Limb (tissue), 2 donors: Measurements from ENCODE around the gene PGAM1.
A peak's percentile ranks its signal among the peaks of the same experiment; 100 is the strongest.
"Not testable (repeated sequence)": the region's sequence is repeated elsewhere in the genome, so short reads cannot be mapped to it uniquely, and the experiment has no call there.

ENCODE experiments used
- DNase-seq, 2 donors: peaks; one replicate each; pipeline ENCODE4 v3.0.0-alpha.2; 2016; ENCODE audit errors: extremely low spot score in 2 of 2

The PGAM1 gene

DNA sequence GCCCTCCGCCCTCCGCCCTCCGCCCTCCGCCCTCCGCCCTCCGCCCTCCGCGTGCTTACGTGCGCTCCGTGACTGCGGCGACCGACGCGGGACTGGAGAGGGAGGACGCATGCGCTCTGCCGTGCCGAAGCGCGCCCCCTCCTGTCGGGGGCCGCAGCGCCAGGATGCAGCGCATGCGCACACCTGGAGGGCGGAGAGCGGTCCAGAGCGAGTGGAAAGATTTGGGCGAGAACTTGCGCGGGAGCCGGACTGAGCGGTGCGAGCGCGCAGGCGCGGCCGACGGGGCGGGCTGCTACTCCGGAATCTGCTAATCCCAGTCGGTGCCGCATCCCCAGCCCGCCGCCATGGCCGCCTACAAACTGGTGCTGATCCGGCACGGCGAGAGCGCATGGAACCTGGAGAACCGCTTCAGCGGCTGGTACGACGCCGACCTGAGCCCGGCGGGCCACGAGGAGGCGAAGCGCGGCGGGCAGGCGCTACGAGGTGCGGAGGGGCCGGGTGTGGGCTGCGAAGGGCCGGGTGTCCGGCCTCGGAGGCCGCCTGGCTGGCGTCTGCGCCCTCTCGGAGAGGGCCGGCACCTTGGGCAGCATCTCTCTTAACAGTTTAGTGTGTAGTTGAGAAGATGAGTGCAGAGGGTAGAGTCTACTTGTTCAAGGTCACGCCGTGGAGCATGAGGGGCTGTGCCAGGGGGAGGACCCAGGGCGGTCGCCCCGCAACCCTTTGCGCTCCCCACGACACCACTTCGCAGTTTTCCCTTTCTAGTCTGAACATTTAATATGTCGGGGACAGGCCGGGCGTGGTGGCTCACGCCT, at the start of gene PGAM1:
Gene PGAM1 (plus strand): TSS at position 228 of the 812 bp plus-strand sequence. CDS start 117 bp downstream, at position 345.
- peak; percentile 97 to 98 for DNase-seq

DNA sequence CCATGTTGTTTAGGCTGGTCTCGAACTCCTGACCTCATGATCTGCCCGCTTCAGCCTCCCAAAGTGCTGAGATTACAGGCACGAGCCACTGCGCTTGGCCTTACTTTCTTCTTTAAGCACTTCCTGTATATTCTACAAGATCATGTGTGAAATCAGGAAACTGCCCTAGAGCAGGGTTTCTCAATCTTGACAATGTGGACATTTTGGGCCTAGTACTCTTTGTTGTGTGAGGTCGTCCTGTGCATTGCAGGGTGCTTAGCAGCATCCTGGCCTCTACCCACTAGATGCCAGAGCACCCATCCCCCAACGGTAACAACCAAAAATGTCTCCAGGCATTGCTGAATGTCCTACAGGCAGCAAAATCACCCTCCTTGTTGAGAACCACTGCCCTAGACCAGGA, 49.6 kb upstream of the PGAM1 start:
- no peak for DNase-seq

DNA sequence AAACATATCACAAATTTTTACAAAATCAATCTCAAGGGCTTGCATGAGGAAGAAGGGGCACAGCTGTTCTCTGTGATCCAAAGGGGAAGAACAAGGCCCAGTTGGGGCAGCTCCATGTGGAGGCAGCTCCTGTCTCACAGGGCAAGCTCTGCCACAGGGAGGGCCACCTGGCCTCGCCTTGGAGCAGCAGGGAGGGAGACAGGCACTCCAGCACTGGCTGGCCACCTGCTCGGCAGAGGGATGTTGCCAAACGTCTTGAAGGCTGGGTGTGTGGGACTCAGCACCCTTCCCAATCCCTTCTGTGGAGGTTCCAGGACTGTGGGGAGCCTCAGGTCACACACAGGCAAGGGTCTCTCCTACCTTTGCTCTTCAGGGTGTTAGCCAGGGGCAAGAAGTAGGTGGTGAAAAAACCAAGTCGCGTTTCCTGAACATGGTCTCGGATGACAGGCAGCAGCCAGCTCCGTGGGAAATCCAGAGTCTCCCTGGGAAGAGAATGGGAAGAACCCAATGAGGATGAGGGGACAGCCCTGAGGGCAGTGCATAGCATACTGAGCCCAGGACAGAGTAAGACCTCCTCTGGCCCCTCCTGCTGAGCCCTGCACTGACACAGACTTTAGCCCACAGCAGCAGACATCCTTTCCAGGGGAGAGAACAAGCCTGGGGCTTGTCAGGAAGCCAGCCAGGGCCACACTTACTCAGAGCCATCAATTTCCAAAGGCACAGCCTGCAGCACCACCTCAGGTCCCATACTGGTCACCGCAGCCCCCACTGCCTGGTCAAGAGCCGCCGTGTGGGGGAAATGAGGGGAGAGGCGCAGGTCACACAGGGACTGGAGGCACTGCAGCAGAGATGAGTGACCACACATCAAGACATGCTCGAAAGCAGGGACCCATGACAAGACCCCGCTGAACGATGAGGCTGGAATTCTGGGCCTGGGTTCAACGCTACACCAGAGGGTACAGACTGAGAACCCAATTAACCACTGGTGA, 46.8 kb upstream of the PGAM1 start:
- DNase-seq: no peak

DNA sequence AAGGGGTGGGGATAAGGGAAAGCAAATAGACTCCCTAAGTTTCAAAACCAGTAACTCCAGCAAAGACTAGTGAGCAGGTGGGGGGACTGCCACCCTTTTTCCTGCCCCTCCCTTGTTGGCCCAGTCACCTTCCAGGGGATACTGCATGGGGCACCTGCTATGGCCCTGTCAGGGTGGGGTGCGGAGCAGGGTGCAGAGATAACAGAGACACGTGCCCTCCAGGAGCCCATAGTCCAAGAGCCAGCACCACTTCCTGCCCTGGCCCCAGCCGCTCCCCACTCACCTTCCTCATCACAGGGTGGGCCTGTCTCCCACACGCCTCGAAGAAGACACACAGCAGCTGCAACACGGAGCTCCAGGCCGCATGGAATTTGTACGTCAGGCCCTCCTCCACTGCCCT, 45.5 kb upstream of the PGAM1 start:
- no peak for DNase-seq

DNA sequence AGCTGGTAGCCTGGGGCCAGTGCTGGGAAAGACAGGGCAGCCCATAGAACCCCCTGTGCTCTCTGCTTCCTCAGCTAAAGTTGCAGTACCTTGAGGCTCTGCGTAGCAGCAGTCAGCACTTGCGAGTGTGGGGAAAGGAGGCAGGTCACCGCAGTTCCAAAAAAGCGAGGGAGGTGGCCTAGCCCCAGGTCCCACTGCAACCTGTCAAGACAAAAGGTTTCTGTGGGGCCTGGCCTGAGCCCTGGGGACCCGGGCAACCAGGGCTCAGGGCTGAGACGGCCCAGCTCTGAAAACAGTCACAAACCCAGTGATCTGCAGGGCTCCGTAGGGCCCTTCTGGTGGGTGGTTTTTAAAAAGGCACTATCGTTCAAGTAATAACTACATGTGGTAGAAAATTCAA, 44.4 kb upstream of the PGAM1 start:
- DNase-seq: no peak

DNA sequence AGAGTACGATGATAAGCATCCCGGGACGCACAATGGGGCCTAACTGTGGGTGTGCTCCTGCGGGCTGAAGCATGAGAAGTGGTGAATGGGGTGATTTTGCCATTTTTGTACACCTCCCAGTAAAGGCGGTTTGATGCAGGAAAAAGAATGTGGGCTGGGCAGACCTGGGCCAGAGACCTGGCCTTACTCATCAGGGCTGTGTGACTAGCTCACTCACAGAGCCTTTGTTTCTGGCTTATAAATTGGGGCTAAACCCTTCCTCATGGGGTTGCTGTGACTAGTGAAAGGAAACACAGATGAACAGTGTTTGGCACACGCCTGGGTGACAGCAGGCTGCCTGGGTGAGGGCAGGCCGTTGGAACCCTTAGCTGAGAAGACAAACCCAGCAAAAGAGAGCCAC, 42.8 kb upstream of the PGAM1 start:
- DNase-seq: no peak

DNA sequence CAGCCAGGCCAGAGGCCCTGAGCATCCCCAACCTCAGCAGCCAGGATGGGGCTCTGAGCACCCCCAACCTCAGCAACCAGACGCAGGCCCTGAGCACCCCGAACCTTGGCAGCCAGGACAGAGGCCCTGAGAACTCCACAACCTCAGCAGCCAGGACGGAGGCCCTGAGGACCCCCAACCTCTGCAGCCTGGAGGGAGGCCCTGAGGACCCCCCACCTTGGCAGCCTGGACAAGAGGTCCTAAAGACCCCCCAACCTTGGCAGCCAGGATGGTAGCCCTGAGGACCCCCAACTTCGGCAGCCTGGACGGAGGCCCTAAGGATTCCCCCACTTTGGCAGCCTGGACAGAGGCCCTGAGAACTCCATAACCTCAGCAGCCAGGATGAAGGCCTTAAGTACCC, 41.8 kb upstream of the PGAM1 start:
- no peak for DNase-seq

DNA sequence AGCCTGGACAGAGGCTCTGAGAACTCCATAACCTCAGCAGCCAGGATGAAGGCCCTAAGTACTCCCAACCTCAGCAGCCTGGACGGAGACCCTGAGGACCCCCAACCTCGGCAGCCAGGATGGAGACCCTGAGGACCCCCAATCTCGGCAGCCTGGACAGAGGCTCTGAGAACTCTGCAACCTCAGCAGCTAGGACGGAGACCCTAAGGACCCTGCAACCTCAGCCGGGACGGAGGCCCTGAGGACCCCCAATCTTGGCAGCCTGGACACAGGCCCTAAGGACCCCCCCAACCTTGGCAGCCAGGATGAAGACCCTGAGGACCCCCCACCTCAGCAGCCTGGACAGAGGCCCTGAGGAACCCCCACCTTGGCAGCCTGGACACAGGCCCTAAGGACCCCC, 41.4 kb upstream of the PGAM1 start:
- DNase-seq: no peak

DNA sequence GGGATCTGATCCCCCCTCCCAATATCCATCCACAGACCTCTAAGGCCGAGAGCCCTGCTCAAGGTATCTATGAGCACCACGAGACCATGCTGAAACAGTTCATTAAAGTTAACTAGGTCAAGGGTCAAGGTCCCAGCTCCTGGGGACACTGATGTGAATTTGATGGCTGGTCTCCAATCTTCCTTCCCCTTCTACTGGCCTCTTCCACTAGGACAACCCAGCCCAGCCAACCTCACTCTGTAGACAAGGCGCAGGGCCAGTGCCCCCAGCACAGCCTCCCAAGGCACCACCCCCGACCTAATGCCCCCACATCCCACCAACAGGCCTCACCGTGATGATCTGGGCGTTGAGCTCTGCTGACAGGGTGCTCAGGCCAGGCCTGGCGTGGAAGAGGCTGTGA, 40.4 kb upstream of the PGAM1 start:
- DNase-seq: no peak

DNA sequence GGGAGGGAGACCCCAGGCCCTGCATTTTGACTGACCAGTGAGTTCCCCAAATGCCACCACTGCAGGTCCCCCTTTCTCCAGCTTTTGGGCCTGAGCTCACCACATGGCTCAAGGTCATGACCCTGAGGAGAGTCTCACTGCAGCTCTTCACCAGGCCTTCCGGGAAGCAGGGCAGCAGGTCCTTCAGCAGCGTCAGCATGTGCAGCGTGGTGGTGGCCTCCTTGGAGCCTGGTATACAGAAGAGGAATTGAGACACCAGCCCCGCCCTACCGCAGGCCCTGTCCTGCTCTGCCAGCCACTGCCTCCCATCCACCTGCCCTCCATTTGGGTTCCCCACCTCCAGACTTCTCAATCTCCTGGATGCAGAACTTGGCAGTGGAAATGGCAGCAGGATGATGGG, 37.8 kb upstream of the PGAM1 start:
- DNase-seq: no peak

DNA sequence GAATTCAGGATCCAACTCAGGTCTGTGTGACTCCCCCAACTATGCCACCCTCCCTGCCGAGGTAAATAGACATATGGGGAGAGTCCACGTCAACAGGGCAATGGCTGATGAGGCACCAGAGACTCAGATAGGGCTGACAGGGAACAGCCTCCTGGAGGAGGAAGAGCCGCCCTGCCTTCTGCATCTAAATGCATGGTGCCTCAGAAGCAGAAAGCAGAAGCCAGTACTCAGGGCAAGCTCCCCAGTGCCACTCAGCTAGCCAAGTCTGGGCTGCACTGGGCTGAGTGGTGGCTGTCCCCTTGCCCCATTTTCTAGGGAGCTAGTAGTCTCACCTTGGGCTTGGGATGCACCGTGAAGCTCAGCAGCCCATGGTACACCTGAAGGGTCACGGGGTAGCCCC, 35.9 kb upstream of the PGAM1 start:
- DNase-seq: no peak

DNA sequence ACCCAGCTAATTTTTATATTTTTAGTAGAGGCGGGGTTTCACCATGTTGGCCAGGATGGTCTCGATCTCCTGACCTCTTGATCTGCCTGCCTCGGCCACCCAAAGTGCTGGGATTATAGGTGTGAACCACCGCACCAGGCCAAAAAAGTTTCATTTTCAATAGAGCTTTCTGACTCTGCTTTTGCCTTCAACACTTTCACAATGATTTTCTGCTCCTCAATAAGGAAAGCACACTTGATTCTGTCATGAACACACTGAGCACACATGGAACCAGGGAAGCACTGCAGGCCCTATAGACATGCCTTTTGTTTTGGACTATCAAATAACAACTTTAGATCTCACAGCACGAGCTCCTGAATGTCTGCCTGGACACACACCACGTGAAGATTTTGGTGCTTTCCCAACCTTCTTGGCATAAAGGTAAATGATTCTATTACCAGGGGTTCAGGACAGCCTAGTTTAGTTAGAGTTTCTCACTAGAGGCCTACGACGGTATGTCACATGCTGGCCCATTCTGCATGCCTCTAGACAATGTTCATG, 32.9 kb upstream of the PGAM1 start:
- no peak for DNase-seq

DNA sequence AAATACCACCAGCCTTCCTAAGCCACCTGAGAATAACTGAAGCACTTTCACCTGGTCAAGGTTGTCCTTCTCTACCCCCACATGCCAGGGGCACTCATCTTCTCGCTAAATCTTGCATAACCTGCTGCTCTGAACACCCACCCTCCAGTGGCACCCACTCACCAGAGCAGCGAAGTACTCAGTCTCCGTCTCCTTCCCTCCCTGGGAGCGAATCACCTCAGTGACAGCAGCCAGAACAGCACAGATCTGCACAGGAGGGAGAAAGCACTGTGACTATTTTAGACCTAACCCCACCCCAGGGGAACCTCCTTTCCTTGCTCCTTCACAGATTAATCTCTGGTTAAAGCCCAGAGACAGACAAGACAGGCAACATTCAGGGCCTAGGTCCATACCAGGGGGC, 29.9 kb upstream of the PGAM1 start:
- DNase-seq: no peak

DNA sequence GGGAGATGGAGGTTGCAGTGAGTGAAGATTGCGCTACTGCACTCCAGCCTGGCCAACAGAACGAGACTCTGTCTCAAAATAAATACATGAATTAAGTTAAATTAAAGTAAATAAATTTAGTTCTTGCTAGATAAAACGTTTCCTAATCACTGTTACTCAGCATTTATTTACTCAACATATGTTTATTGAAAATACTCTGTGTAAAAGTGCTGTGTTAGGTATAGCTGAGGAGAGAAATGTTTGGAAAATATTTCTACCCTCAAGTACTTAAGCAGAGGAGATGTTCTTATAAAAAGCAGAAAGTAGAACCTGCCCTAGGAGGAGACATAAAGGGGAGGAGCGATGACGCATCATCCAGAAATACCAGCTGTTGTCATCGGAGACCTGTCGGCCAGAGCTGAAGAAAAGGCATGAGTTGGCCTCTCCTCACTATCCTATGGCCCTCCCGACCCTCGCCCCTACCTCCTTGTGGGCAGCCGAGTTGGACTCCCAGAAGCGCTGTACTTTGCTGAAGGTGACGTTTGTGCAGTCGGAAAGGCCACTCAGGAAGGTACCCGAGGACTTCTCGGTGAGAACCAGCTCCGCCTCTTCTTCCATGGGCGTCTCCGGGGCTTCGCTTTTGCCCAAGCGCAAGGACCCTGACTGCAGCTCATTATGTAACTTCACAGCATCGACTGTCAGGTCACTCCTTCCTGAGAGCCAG, 26.0 kb upstream of the PGAM1 start:
- peak in 1 of 2 donors; percentile 41 for DNase-seq

DNA sequence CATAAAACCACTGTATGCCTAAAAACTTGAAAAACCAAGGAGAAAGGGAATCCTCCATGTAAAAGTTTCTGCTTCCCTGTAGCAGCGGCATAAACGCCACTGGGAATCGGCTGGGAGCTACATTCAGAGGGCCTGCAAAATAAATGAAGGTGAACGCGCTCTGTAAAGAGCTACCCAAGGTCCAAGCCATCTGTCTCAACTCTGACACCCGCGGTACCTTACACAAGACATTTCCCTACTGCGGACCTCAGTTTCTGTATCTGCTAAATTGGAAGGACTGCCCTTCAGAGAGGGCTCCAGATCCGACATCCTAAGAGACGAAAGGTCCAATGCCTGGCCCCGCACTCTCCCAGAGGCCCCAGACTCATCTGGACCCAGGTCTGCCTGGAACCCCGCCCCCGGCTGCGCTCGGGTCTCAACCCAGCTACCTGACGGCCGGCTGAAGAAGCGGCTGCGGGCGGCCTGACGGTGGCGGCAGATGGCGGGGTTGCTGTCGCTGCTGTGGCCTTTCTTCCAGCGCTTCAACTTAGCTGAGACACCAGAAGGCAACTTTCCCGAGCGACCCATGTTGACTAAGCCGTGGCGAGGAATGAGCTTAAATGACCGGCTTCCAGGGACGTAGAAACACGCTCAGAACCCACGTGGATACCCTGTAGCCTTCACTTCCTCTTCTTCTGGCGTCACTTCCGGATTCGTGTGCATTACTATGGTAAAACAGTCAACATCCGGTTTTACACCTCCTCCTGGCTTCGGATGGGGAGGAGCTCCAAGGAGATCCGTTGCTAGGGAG, 25.1 kb upstream of the PGAM1 start, which contains the start of gene RRP12:
Gene RRP12 (minus strand): TSS at position 676 of the 790 bp plus-strand sequence. CDS start 109 bp downstream, at position 567.
- peak; percentile 88 to 98 for DNase-seq

DNA sequence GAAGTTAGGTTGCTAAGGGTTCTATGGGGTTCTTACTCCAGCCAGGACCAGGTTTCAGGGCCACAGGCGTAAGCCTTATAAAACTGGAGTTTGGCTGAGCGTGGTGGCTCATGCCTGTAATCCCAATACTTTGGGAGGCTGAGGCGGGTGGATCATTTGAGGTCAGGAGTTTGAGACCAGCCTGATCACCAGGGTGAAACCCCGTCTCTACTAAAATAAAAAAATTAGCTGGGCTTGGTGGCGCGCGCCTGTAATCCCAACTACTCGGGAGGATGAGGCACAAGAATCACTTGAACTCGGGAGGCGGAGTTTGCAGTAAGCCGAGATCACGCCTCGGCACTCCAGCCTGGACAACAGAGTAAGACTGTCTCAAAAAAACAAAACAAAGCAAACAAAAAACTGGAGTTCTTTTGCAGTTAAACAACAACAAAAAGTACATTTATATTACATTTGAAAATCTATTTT, 24.5 kb upstream of the PGAM1 start:
- DNase-seq: no peak

DNA sequence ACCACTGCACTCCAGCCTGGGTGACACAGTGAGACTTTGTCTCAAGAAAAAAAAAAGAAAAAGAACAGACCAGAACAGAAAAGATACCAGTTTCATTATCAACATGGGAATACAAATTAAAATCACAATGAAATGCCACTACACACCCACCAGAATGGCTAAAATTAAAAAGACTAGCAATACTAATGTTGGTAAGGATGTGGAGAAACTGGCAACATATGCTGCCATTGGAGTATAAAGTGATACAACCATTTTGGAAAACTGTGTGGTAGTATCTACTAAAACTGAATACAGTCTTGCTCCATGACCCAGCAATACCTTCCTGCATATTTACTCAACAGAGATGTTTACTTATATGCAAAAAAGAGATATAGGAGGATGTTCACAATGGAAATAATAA, 21.9 kb upstream of the PGAM1 start:
- DNase-seq: no peak

DNA sequence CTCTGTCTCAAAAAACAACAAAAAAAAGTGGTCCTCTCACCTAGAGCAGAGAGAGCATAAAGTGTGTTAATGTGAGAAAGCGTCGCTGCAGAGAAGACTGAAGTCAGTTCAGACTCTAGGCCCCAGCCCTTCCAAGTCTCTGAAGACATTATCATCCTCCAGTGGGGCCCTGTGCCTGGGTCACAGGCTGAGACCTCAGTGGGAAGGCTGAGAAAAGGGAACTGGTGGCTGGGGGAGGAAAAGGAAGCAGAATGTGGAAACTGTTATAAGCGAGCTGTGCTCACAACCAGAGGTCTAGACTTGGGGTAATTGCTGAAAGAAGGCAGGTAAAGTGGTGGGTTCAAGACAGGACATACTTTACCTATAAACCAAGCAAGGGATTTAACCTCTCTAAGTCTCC, 19.9 kb upstream of the PGAM1 start:
- no peak for DNase-seq

DNA sequence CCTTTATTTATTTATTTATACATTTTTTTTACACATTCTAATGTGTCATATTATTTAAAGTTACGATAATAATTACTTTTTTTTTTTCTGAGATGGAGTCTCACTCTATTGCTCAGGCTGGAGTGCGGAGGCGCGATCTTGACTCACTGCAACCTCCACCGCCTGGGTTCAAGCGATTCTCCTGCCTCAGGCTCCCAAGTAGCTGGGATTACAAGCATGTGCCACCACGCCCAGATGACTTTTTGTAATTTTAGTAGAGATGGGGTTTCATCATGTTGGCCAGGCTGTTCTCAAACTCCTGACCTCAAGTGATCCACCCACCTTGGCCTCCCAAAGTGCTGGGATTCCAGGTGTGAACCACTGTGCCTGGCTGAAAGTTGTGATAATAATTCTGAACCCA, 19.5 kb upstream of the PGAM1 start:
- not testable (repeated sequence) for DNase-seq

DNA sequence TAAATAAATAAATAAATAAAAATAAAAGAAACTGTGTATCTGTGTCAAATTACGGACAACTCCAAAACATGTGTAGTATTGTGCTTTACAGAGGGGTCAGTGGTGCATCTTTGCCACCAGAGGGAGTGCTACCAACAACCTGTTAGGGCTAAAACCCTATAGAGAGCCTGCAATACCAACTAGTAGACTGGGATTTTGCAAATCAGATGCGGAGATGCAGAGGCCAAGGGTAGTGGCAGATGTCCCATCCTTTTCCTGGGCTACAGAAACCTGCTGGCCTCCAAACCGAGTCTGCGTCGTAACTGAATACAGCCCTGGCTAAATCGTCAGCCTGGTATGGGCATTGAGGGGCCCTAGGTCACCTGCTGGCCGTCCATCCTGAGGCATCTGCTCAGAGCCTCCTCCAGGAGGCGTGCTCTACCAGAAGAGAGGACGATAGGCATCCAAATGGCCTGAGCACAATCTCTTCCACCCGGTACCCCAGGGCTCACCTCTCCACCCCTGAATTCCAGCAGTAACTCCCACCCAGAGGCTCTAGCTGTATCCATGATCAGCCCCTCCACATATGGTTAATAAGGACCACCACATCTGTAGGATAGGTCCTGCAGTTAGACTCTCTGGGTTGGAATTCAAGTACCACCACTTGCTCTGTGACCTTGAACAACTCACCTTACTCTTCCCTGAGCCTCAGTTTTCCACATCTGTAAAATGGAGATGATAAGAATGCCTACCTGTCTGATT, 18.6 kb upstream of the PGAM1 start:
- peak; percentile 53 to 85 for DNase-seq
